ENCODE results near the gene SLC4A1AP.

GRCh38 chr2:27687232-27687631 lies 23.5 kb downstream of the SLC4A1AP start:
- TF ChIP-seq POLR2A (IDR thresholded peaks at IDR 0.05) (no peak), POLR2AphosphoS5 (IDR thresholded peaks at IDR 0.05) (no peak)
- TF ChIP-seq, protein P1, sequence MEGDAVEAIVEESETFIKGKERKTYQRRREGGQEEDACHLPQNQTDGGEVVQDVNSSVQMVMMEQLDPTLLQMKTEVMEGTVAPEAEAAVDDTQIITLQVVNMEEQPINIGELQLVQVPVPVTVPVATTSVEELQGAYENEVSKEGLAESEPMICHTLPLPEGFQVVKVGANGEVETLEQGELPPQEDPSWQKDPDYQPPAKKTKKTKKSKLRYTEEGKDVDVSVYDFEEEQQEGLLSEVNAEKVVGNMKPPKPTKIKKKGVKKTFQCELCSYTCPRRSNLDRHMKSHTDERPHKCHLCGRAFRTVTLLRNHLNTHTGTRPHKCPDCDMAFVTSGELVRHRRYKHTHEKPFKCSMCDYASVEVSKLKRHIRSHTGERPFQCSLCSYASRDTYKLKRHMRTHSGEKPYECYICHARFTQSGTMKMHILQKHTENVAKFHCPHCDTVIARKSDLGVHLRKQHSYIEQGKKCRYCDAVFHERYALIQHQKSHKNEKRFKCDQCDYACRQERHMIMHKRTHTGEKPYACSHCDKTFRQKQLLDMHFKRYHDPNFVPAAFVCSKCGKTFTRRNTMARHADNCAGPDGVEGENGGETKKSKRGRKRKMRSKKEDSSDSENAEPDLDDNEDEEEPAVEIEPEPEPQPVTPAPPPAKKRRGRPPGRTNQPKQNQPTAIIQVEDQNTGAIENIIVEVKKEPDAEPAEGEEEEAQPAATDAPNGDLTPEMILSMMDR (IDR thresholded peaks at IDR 0.05) = no peak

All from transverse colon (tissue), 4 donors.